PC-3 (cell line): ENCODE data around the gene SMIM36.

ENCODE experiments used
- EZH2 ChIP-seq: fragments of 300-600 bp; sonication (generic); IDR thresholded peaks from one replicate; pipeline ENCODE4 v1.6.1; 2017; ENCODE audit warnings: antibody characterized with exemption, mild to moderate bottlenecking, low read length; ENCODE audit not compliant: unreplicated experiment
- TF ChIP-seq, protein P1 (sequence below): fragments of 300-600 bp; sonication (generic); conservative IDR thresholded peaks from 2 replicates; pipeline ENCODE4 v1.5.1; 2017; ENCODE audit warnings: antibody characterized with exemption, low read depth, mild to moderate bottlenecking, low read length

- TF ChIP-seq EZH2, result no peak
- TF ChIP-seq, protein P1, sequence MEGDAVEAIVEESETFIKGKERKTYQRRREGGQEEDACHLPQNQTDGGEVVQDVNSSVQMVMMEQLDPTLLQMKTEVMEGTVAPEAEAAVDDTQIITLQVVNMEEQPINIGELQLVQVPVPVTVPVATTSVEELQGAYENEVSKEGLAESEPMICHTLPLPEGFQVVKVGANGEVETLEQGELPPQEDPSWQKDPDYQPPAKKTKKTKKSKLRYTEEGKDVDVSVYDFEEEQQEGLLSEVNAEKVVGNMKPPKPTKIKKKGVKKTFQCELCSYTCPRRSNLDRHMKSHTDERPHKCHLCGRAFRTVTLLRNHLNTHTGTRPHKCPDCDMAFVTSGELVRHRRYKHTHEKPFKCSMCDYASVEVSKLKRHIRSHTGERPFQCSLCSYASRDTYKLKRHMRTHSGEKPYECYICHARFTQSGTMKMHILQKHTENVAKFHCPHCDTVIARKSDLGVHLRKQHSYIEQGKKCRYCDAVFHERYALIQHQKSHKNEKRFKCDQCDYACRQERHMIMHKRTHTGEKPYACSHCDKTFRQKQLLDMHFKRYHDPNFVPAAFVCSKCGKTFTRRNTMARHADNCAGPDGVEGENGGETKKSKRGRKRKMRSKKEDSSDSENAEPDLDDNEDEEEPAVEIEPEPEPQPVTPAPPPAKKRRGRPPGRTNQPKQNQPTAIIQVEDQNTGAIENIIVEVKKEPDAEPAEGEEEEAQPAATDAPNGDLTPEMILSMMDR, result no peak
Measured at GRCh38 chr17:55531053-55531728, 19.9 kb upstream of the SMIM36 start.
